Suprapubic skin (tissue), 3 donors: ENCODE data around the gene OPHN1.

Source experiments
- CTCF ChIP-seq, 2 donors: fragments of 200-600 bp in 1 of 2; fragments of 450-650 bp in 1 of 2; sonication (generic) in 1 of 2; IDR thresholded peaks; one replicate each; pipeline ENCODE4 v1.5.1; 2016 to 2019; ENCODE audit warnings: antibody characterized with exemption in 2 of 2, mild to moderate bottlenecking in 1 of 2, moderate library complexity in 1 of 2
- EP300 ChIP-seq: sonication (generic); formaldehyde crosslinking; IDR thresholded peaks from one replicate; pipeline ENCODE4 v1.6.1; 2017; ENCODE audit warnings: antibody characterized with exemption

- TF ChIP-seq EP300: no peak
- TF ChIP-seq CTCF (IDR thresholded peaks at IDR 0.05): no peak
Observed at GRCh38 chrX:68409194-68409593, 24.1 kb downstream of the OPHN1 start.
